Endothelial cell (in vitro differentiated cells): ENCODE data around the gene IGF2BP2. TPM values are rescaled to one million over a fixed set of nuclear protein-coding genes. Genes with fewer than 3 reads are reported as not detected.
A peak's percentile ranks its signal among the peaks of the same experiment; 100 is the strongest.
"Not testable (repeated sequence)": the region's sequence is repeated elsewhere in the genome, so short reads cannot be mapped to it uniquely, and the experiment has no call there.

Source experiments
- DNase-seq: peaks from one replicate; pipeline ENCODE4 v3.0.0; 2021; ENCODE audit warnings: low spot score
- H3K27ac Mint-ChIP-seq: one replicate; pipeline ENCODE4 v1.8.0; 2021; ENCODE audit warnings: mixed read lengths, inconsistent platforms; ENCODE audit not compliant: unreplicated experiment
- H3K27me3 Mint-ChIP-seq: one replicate; pipeline ENCODE4 v1.8.0; 2021; ENCODE audit warnings: mild to moderate bottlenecking, moderate library complexity, mixed read lengths, inconsistent platforms; ENCODE audit not compliant: unreplicated experiment
- H3K36me3 Mint-ChIP-seq: one replicate; pipeline ENCODE4 v1.8.0; 2021; ENCODE audit warnings: mild to moderate bottlenecking, low read depth, mixed read lengths, inconsistent platforms; ENCODE audit not compliant: unreplicated experiment
- H3K4me1 Mint-ChIP-seq: one replicate; pipeline ENCODE4 v1.8.0; 2021; ENCODE audit warnings: mild to moderate bottlenecking, mixed read lengths, inconsistent platforms; ENCODE audit not compliant: unreplicated experiment
- H3K4me3 Mint-ChIP-seq: one replicate; pipeline ENCODE4 v1.8.0; 2021; ENCODE audit warnings: mild to moderate bottlenecking, mixed read lengths, inconsistent platforms; ENCODE audit not compliant: unreplicated experiment
- H3K9me3 Mint-ChIP-seq: one replicate; pipeline ENCODE4 v1.8.0; 2021; ENCODE audit warnings: mixed read lengths, inconsistent platforms; ENCODE audit not compliant: unreplicated experiment
- CTCF ChIP-seq: fragments of 200-600 bp; sonication (generic); IDR thresholded peaks from one replicate; pipeline ENCODE4 v1.5.0; 2021; ENCODE audit warnings: antibody characterized with exemption; ENCODE audit not compliant: unreplicated experiment
- total RNA-seq: library from RNA; stranded (reverse); fragmentation: NEBNext Ultra II Directional; extraction: Animal tissue kit (Norgen Biotek cat#: 25700); gene quantifications from one replicate; pipeline ENCODE4 v1.2.1, GENCODE V29; 2021; ENCODE audit not compliant: unreplicated experiment

Gene IGF2BP2
- total RNA-seq, 1 donor from 2014 or later: 165 TPM

GRCh38 chr3:185647880-185648210 lies 177.0 kb downstream of the IGF2BP2 start:
- H3K9me3 Mint-ChIP-seq: no peaks in the 10 kb centered on the region
- DNase-seq: no peak
- no peak overlapping the region for H3K27ac Mint-ChIP-seq
- H3K27me3 Mint-ChIP-seq: peaks cover 24% of the 10 kb centered on the region
- no peak for TF ChIP-seq CTCF
- no peak overlapping the region for H3K4me3 Mint-ChIP-seq
- H3K4me1 Mint-ChIP-seq: peaks cover 3% of the 10 kb centered on the region
- H3K36me3 Mint-ChIP-seq: peaks cover 69% of the 10 kb centered on the region

- Mint-ChIP-seq H3K4me3 (peak overlapping the region; percentile 42), H3K27me3 (peaks cover 19% of the 10 kb centered on the region), H3K27ac (no peak overlapping the region), H3K4me1 (peaks cover 3% of the 10 kb centered on the region), H3K9me3 (no peaks in the 10 kb centered on the region), H3K36me3 (peaks cover 65% of the 10 kb centered on the region)
- TF ChIP-seq CTCF: no peak
- DNase-seq: no peak
Measured at GRCh38 chr3:185647134-185647879, 177.5 kb downstream of the IGF2BP2 start.

- no peak overlapping the region for H3K27ac Mint-ChIP-seq
- no peak for TF ChIP-seq CTCF
- peaks cover 20% of the 10 kb centered on the region for H3K27me3 Mint-ChIP-seq
- H3K4me3 Mint-ChIP-seq: peak overlapping the region; percentile 76
- H3K36me3 Mint-ChIP-seq: peaks cover 62% of the 10 kb centered on the region
- H3K4me1 Mint-ChIP-seq: peaks cover 1% of the 10 kb centered on the region
- DNase-seq: no peak
- H3K9me3 Mint-ChIP-seq: no peaks in the 10 kb centered on the region
Measured at GRCh38 chr3:185646382-185647133, 178.3 kb downstream of the IGF2BP2 start.

GRCh38 chr3:185645596-185646381 lies 179.1 kb downstream of the IGF2BP2 start:
- no peaks in the 10 kb centered on the region for H3K4me1 Mint-ChIP-seq
- no peak for TF ChIP-seq CTCF
- peaks cover 17% of the 10 kb centered on the region for H3K27me3 Mint-ChIP-seq
- H3K27ac Mint-ChIP-seq: no peak overlapping the region
- peaks cover 56% of the 10 kb centered on the region for H3K36me3 Mint-ChIP-seq
- H3K4me3 Mint-ChIP-seq: peak overlapping the region; percentile 51
- no peak for DNase-seq
- no peaks in the 10 kb centered on the region for H3K9me3 Mint-ChIP-seq

GRCh38 chr3:185645191-185645590 lies 179.7 kb downstream of the IGF2BP2 start:
- H3K9me3 Mint-ChIP-seq, H3K4me1 Mint-ChIP-seq, H3K27ac Mint-ChIP-seq, DNase-seq: not testable (repeated sequence)
- peaks cover 18% of the 10 kb centered on the region for H3K27me3 Mint-ChIP-seq
- H3K4me3 Mint-ChIP-seq: peak overlapping the region; percentile 51
- H3K36me3 Mint-ChIP-seq: peaks cover 52% of the 10 kb centered on the region
